Suprapubic skin (tissue), 4 donors: ENCODE data around the gene NEK5. TPM values are rescaled to one million over a fixed set of nuclear protein-coding genes. Genes with fewer than 3 reads are reported as not detected.

Experiments
- total RNA-seq, 4 donors: library from RNA; depleted of rRNA; stranded (reverse); fragments of >200 nt; gene quantifications; one replicate each; pipeline ENCODE4 v1.1.0, GENCODE V29; 2016

NEK5 gene
- total RNA-seq, 4 donors from 2014 or later, result 0.38 to 0.51 (median 0.42) TPM; not detected in 1

Other genes starting within 250 kb of the NEK5 start
- 1 to 10 TPM; 2.0 to 8.3 (median 5.1) TPM for gene ATP7B, start 117.6 kb downstream of the NEK5 start, total RNA-seq
- gene ALG11, start 116.7 kb downstream of the NEK5 start, total RNA-seq, result 10 to 100 TPM in 3 of 4 donors, 1 to 10 TPM in 1; 7.4 to 23.7 (median 13.2) TPM
- gene UTP14C, start 104.4 kb downstream of the NEK5 start, total RNA-seq, result 10 to 100 TPM in 2 of 4 donors, 1 to 10 TPM in 2; 8.7 to 13.6 (median 10.3) TPM
- gene NEK3, start 30.5 kb upstream of the NEK5 start, total RNA-seq, result 10 to 100 TPM in 2 of 4 donors, 1 to 10 TPM in 2; 6.9 to 20.4 (median 9.9) TPM